ENCODE measurements around the gene INPP5D. TPM values are rescaled to one million over a fixed set of nuclear protein-coding genes. Genes with fewer than 3 reads are reported as not detected.
A peak's percentile ranks its signal among the peaks of the same experiment; 100 is the strongest.
"Not testable (repeated sequence)": the region's sequence is repeated elsewhere in the genome, so short reads cannot be mapped to it uniquely, and the experiment has no call there.

INPP5D gene
- total RNA-seq, 1 donor from 2014 or later = 9.7 TPM

DNA sequence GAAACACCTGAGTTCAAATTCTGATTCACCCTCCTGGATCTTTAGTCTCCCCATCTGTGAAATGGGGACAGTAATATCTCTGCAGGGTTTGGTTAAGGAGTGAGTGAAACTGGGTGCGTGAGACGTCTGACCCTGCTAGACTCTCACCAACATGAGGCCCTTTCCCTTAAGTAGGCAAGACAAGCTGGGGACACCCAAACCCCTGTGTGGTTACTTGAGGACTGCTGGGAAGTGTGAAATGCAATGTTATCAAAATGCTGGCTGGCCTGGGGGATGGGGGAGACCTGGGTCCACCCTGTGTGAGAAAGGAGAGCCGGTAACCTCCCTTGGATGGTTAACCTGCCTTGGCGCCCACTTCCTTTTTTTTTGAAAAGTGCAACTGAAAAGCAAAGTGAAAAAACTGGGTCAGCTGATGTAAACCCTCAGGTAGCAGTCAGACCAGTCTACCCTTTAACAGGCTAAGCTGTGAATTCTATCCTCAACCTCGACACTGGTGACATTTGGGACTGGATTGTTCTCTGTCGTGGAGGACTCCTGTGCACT lies 82.3 kb downstream of the INPP5D start:
- no peak for DNase-seq (ENCODE audit: low read depth)

DNA sequence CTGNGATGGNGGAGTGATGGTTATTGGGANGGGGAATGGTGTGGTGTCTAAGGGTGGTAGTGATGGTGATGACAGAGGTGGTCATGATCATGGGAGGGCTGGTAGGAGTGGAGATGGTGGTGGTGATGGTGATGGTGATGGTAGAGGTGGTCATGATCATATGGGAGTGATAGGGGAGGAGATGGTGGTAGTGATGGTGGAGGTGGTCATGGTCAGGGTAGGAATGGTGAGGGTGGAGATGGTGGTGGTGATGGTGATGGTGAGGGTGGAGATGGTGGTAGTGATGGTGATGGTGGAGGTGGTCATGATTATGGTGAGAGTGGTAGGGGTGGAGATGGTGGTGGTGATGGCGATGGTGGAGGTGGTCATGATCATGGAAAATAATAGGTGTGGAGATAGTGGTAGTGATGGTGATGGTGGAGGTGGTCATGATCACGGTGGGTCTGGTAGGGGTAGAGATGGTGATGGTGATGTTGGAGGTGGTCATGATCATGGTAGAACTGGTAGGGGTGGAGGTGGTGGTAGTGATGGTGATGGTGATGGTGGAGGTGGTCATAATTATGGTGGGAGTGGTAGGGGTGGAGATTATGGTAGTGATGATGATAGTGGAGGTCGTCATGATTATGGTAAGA lies 83.7 kb downstream of the INPP5D start:
- DNase-seq (ENCODE audit: low read depth) = no peak

DNA sequence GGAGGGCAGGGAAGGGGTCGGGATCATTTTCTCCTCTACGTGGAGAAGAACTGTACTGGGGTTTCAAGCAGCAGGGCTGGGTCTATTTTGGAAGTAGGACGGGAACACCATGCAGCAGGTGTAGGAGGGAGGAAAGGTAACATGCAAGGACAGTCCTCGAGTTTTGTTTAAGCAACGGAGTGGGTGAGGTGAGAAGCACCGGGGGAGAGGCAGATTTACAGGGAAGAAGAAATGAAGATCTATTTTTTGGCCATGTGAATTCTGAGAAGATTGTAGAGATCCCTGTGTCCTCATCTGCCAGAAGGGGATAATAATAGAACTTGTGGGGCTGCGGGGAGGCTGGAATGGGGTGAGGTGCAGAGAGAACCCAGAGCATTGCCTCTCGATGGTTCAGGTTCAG lies 85.6 kb downstream of the INPP5D start:
- DNase-seq (ENCODE audit: low read depth) = no peak

DNA sequence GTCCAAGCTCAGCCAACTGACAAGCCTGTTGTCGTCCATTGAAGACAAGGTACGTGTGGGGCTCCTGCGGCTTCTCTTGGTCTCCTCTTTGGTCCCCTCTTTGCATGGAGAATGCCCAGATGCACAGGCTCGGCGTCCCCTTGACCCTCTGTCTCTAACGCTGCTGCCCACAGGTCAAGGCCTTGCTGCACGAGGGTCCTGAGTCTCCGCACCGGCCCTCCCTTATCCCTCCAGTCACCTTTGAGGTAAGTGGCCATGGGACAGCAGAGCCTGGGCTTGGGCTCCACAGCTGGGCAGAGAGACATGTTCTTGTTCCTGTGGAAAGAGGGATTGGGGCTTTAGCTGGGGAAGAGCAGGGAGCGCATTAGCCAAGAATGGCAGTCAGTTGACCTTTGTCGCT lies 86.1 kb downstream of the INPP5D start:
- DNase-seq (ENCODE audit: low read depth) = no peak

DNA sequence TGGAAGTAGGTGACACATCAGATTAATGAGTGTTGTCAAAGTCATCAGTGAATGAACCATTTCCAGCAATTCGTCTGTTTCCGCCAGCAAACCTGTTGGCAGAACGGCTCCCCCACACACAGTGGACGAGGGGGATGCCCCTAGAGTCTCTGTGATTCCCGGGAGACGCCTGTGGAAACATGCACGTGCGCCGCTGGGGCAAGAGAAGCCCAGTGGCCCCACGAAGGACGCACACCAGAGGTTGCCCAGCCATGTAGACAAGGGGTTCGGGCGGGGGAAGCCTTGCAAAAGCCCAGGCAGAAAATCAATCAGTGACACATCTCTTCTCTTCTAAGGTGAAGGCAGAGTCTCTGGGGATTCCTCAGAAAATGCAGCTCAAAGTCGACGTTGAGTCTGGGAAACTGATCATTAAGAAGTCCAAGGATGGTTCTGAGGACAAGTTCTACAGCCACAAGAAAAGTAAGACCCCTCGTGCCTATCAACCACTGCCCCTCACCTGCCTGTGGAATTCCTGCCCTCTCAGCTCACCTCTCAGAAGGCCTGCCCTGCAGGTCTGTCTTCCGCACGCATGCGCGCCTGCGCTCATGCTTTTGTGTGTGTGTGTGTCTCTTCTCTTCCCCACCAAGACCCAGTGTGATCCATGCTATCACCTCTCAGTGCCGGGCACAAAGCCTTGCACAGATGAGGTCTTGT lies 87.1 kb downstream of the INPP5D start:
- peak; percentile 23 for DNase-seq (ENCODE audit: low read depth)

DNA sequence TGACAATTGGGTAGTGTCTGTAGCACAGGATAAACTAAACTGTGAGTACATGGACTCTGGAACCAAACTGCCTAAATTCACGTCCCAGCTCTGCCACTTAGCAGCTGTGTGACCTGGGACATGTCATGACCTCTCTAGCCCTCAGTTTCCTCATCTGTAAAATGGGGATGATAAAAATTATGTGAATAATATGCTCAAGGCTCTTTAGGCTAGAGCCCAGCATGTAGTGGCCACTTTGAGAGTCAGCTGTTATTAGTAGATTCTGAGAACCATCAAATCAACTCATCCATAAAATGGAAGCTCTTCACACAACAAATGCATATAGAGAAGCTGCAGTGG lies 87.7 kb downstream of the INPP5D start:
- no peak for DNase-seq (ENCODE audit: low read depth)

DNA sequence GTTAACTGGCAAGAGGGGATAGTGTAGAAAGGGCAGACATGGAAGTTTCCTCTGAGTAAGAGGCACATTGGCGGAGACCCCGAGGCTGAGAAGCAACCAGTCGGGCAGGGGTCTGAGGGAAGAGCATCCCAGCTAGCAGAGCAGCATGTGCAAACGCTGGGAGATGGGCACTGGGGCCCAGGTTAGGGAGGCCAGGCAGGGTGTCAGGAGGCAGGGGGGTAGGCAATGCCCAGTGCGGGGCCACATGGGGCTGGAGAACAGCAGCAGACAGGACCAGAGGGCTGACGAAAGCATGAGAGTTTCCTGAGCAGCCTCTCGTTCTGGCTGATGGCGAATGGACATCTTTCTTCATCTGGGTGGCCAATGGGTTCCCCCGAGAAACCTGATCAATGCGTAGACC lies 88.2 kb downstream of the INPP5D start:
- DNase-seq (ENCODE audit: low read depth) = no peak

DNA sequence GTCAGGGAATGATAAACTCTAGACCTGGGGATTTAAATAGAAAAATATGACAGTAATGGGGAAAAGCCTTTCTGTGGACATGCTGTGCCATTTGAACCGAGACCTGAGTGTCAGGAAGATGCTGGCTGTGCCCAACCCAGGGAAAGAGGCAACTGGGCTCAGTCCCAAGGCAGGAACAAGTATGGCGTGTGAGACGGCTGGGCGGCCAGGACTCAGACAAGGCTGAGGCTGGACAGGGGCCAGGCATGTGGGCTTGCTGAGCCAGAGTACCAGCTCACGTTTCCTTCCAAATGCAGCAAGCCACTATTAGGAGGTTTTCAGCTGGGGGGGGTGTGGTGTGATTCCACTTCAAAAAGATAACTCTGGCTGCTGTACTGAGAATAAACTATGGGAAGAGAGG lies 92.4 kb downstream of the INPP5D start:
- no peak for DNase-seq (ENCODE audit: low read depth)

DNA sequence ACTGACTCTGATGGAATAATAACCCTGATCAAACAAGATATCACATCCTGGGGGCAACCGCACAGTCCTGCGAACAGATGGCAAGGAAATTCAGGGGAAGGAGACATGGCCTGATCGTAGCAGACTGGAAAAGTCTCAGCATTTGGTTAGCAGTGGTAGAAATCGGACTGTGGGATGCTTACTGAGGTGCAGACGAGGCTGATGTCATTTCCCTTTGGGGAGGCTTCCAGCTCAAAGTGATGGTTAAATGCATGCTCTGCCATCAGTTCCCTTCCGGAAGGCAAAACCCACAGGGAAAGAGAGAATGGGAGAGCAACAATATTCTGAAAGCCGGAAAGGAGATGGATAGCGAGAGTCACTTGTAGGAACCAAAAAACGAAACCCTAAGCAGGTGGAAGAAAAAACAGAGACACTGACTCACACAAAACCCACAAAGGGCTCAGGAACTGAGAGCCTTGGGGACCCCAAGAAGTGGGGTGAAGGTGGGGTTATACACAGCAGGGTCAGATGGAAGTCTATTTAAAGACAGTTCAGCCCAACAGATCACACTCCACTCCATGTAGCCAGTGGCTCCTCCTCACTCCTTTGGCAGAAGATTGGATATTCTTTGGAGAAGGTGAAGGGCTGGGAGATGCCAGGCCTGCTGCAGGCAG lies 93.1 kb downstream of the INPP5D start:
- no peak for DNase-seq (ENCODE audit: low read depth)

DNA sequence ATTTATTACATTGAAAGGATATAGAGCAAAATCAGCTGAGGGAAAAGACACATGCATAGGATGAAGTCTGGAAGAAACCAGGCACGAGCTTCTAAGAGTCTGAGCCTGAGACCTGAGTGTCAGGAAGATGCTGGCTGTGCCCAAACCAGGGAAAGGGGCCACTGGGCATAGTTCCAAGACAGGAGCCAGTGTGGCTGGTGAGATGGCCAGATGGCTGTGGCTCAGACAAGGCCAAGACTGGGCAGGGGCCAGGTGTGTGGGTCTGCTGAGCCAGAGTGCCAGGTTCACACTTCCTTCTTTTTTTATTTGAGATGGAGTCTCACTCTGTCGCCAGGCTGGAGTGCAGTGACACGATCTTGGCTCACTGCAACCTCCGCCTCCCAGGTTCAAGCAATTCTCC lies 95.9 kb downstream of the INPP5D start:
- no peak for DNase-seq (ENCODE audit: low read depth)

DNA sequence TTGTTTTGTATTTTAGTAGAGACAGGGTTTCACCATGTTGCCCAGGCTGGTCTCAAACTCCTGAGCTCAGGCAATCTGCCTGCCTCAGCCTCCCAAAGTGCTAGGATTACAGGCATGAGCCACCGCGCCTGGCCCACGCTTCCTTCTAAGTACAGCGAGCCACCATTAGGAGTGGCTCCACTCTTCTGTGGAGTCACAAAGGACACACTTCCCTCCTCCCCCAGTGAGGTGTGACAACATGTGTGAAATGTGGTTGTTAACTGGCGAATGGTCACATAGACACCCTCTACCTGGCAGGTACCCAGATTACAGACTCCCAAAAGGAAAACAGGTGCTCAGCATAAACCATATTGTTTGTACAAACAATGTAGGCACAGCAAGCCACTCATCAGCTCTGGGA lies 96.3 kb downstream of the INPP5D start:
- not testable (repeated sequence) for DNase-seq (ENCODE audit: low read depth)

DNA sequence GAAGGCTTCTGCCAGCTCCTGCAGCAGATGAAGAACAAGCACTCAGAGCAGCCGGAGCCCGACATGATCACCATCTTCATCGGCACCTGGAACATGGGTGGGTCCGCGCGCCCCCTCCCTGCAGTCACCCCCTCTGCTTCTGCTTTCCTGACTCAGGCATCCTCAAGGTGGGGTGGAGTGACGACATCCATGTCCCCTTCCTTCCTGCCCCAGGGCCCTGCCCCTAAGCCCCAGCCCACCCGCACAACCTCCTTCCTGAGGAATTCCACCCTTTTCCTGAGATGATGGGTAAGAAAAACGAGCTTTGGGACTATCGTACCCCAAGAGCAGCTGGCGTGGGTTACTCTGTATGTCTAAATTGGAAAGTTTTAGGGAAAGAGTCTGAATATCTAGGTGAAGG lies 101.6 kb downstream of the INPP5D start:
- DNase-seq (ENCODE audit: low read depth) = no peak

DNA sequence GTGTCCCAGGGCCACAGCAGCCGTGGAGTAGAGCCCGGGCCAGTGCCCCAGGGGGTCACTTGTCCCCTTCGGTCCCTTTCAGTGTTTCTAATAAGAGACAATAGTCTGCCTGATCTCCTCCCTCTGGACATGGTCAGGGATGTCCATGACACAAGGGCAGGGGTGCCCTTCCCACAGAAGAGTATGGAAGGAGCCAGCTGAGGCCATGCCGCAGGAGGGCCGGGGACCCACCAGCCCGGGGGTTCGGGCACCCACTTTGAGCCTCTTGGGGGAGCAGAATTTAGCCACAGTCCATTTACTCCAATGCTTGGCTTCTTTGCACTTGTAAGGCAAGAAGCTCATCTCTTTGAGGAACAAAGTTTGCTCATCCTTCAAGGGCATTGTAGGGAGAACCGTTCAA lies 102.6 kb downstream of the INPP5D start:
- no peak for DNase-seq (ENCODE audit: low read depth)

DNA sequence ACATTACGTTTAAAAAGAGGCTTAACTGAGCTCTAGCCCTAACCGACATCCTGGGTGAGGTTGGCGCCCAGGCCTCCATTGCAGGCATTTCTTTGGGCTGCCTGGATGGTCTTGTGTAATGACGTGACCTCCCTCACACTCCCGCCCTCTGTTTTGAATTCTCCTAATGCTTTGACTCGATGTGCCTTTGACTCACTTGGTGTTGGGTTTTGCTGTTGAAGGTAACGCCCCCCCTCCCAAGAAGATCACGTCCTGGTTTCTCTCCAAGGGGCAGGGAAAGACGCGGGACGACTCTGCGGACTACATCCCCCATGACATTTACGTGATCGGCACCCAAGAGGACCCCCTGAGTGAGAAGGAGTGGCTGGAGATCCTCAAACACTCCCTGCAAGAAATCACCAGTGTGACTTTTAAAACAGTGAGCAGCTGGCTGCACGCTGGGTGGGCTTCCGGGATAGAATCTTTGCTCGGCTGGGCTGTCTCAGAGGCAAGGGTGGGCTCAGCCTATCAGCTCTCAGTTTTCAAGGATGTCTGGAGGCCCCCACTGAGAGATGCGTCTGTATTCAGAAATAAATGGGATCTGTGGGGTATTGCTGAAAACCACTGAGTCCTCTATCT lies 103.5 kb downstream of the INPP5D start:
- DNase-seq (ENCODE audit: low read depth) = no peak

DNA sequence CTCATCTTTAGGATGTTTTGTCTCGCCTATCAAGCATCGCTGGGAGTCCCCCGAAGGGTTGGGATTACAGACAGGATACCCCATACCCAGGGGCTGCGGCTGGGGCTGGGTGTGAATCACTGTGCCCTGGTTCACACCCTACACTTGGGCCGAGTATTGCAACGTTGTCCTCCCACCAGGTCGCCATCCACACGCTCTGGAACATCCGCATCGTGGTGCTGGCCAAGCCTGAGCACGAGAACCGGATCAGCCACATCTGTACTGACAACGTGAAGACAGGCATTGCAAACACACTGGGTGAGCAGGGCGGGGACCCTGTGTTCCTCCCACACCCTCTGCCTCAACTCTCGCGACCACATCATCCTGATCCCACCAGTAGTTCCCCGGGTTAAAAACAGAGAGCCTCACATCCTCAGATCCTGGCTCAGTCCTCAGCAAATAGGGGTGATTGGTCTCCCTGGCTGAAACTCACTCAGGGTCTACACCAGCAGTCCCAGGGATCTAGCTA lies 104.0 kb downstream of the INPP5D start:
- DNase-seq (ENCODE audit: low read depth) = no peak

DNA sequence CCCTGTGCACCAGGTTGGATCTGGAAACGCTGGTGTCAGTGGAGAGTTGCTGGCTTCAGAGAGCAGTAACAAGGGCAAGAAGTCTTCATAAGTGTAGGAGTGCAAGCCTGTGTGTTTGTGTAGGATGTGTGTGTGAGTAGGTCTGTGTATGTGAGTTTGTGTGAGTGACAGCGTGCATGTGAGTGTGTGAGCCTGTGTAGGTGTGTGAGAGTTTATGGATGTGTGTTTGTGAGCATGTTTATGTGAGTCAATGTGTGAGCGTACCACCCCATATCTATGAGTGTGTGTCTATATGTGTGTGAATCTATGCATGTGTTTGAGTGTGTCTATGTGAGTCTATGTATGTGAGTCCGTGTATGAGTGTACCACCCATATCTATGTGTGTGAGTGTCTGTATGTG lies 104.8 kb downstream of the INPP5D start:
- no peak for DNase-seq (ENCODE audit: low read depth)

DNA sequence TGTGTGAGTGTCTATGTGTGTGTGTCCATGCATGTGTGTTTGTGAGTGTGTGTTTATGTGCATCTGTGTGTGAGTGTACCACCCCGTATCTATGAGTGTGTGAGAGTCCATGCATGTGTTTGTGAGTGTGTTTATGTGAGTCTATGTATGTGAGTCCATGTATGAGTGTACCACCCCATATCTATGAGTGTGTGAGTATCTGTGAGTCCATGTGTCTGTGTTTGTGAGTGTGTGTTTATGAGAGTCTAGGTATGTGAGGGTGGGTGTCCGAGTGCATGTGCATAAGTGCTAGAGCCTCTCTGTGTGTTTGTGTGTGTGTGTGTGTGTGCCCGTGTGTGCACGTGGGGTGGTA lies 105.4 kb downstream of the INPP5D start:
- no peak for DNase-seq (ENCODE audit: low read depth)

DNA sequence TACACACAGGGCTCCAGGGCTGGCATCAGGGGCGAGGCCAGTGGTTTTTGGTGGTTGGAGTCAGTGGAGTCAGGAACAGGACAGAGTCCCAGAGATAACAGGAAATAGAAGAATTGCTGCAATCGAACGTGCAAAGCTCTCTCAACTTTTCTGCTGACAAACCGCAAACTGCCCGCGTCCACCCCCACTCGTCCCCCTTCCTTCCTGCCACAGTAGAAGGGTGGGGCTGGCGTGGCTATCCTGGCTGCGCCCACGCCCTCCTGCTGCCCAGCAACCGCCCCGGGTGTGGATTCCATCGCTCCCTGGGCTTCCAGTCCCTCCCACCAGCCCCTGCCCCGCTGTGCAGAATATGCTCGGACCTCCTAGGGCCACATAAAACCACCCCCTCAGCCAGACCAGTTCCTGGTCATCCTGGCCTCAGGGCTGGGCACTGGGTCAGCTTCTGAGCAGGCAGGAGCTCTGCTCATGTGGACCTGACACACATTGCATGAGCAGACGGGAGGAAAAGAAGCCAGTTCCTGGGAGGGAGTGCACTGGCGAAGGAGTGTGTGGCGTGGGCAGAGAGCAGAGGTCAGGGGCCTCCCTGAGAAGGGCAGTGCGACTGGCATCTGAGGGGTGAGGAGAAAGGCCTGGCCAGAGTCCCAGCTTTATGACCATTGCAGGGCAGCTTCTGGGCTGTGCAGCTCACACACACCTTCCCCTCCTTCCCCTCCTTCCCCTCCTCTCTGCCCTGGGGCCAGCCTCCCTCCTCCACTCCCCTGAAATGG lies 105.9 kb downstream of the INPP5D start:
- DNase-seq (ENCODE audit: low read depth) = peak; percentile 90

DNA sequence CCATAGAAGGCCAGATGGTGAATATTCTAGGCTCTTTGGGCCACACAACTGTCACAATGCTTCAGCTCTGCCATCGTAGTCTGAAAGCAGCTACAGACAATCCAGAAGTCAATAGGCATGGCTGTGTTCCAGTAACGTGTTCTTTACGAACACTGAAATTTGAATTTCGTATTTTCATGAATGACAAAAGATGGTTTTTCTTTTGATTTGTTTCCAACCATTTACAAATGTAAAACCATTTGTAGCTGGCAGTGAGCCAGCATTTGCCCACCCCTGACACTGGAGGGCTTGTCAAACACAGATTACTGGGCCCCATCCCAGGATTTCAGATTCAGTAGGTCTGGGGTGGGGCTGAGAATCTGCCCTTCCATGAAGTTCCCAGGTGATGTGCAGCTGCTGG lies 108.3 kb downstream of the INPP5D start:
- no peak for DNase-seq (ENCODE audit: low read depth)

DNA sequence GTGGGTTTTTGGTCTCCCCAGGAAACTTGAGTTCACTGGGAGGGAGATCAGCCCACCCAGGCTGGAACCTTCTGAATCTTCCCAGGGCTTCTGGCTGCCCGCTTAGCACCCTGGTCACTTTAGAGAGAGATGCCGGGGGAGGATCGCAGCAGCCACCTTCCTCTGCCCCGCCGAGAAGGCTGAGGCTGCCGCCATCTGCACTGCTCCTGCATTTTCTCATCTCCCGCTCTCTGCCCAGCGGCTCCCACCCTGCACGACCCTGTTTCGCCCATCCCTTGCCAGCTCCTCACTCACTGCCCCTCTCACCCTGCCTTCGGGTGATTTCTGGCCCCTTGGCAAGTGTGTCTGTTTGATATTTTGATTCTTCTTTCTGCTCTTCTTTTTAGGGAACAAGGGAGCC lies 108.8 kb downstream of the INPP5D start:
- DNase-seq (ENCODE audit: low read depth) = no peak

DNA sequence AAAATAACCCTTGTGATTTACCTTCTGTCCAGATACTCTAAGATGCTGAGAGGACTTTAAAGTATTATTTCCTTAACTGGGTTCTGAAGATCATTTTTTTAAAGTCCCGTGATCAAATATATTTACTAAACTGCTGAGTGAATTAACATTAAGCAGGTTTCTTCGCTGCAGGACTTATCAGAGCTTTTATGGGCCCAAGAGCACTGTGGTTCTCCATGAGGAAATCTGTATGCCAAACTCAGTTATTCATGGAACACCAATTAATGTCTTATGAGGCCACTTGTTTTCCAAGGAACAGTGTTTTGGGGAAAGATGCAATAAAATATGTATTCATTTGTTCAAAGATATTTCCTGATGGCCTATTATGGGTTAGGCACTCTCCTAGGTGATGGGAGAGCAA lies 111.2 kb downstream of the INPP5D start:
- DNase-seq (ENCODE audit: low read depth) = no peak

DNA sequence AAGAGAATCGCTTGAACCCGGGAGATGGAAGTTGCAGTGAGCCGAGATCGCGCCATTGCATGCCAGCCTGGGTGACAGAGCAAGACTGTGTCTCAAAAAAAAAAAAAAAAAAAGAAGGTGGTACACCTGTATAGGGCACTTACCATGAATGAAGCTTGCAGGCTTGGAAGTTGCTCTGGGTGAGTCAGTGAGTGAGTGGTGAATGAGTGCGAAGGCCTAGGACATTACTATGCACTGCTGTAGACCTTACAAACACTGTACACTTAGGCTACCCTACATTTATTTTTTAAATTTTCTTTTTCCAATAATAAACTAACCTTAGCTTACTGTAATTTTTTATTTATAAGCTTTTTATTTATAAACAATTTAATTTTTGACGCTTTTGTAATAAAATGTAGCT lies 113.0 kb downstream of the INPP5D start:
- peak; percentile 35 for DNase-seq (ENCODE audit: low read depth)

All from renal cortical epithelial cell (primary cell).